EH (cell line): Measurements from ENCODE around the gene CNNM3.
"Not testable (repeated sequence)": the region's sequence is repeated elsewhere in the genome, so short reads cannot be mapped to it uniquely, and the experiment has no call there.

Experiments used
- DNase-seq: peaks from one replicate; pipeline ENCODE4 v3.0.0-alpha.2; 2015; ENCODE audit warnings: low read depth

The CNNM3 gene

GRCh38 chr2:96839293-96839874 lies 23.3 kb downstream of the CNNM3 start:
- DNase-seq = peak; percentile 47

DNA sequence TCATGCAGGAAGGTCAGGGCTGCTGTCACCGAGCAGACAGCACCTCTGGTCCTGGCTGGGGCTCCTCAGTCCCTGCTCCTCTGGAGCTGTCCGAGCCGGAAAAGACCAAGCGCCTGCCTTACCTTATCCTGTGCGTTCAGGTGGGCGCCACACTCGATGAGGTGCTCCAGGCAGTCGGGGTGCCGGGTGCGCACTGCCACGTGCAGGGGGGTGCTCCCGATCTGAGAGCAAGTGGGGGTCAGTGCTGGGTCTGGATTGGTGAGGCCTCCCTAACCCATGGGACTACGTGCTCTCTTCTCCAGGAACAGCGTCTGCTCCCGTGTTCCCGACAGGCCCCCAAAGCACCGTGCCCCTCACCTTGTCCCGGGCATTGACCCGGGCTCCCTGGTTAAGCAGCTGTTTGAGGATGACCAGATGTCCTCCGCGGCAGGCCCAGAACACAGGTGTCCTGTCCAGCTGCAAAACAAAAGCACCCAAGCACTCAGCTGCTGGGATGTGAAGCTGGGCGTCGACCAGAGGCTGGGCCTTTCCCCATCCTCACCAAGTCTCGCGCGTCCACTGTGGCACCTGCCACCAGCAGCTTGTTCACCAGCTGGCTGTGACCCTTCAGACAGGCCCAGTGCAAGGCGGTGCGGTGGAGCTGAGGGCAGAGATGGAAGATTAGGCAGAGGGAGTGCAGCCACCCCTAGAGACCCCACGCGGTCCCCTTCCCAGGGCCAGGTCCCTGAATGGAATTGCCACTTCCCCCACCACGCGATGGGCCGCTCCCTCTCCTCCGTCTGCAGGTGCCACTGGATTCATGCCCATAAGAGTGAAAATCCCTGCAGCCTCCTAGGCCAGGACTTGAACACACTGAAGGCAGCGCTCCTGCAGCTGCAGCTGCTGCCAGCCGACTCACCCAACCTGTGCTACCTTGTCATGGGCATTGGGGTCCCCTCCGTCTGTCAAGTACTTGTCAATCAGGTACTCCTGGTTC lies 24.1 kb downstream of the CNNM3 start:
- DNase-seq = no peak

DNA sequence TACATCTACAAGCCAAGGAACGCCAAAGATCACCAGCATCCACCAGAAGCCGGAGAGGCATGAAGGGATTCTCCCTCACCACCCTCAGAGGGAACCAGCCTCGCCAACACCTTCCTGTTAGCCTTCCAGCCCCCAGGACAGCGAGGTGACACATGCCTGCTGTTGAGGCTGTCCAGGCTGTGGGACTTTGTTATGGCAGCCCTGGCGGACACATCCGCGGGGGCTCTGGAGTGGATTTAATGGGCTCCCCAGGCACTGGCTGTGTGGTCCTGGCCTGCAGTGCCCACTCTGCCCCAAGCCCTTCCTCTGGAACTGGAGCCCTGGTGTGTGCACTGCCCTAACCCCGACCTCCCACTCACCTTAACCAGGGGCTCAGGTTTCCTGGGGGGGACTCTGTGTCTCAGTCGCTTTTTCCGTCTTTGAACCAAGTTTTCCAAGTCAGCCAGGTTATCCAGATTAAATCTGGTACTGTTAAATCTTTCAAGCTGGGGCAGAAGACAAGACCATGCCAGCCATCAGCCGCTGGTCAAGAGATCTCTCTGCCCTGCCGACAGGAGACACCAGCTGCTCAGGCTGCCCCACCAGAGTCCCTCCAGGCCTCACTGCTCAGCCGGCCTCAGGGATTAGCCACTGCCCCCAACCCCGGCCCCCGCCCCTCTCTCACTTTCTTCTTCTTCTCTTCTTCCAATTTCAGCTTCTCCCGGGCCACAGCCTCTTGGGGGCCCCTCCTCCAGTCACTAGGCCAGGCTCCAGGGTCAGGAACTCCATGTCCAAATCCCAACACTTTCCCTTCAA lies 25.8 kb downstream of the CNNM3 start:
- DNase-seq = no peak

DNA sequence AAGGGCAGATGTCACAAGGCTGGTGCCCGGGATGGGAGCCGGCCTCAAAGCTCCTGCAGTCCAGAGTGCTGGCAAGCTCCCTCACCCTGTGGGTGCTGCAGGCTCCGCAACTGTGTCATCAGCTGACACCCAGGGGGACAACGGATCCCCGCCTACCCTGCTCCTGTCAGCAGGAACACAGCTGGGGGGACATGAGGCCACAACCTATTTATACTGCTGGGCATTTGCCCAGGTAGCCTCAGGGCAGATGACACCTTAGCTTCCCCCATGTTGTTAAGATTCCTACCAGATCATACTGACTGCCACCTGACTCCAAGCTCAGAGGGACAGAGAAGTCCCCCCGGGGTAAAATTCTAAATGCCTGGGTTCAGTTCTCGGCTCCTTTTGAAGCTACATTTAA lies 26.5 kb downstream of the CNNM3 start:
- DNase-seq = no peak

GRCh38 chr2:96843538-96844268 lies 27.6 kb downstream of the CNNM3 start, which contains the start of gene ANKRD23:
TSS of gene ANKRD23 (minus strand) at chr2:96844021. CDS start at chr2:96843992, 29 bp downstream.
- no peak for DNase-seq

DNA sequence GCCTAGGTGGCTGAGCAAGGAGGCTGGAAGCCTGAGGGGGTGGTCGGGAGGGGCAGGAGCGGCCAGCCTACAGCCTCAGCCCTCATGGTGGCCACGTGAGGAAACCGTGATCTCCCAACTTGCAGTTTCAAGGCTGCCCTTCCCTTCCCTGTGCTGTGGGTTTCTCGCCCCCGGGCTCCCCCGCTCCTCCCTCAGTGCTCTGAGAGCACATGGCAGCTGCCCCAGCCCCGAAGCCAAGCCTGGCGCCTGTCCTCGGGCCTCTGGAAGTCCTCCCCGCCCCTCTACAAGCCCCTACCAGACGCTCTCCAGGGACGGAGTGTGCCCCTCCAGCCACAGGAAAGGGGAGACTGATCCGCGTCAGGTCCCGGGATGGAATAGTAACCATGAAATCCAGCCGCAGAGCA lies 28.3 kb downstream of the CNNM3 start:
- DNase-seq = no peak

DNA sequence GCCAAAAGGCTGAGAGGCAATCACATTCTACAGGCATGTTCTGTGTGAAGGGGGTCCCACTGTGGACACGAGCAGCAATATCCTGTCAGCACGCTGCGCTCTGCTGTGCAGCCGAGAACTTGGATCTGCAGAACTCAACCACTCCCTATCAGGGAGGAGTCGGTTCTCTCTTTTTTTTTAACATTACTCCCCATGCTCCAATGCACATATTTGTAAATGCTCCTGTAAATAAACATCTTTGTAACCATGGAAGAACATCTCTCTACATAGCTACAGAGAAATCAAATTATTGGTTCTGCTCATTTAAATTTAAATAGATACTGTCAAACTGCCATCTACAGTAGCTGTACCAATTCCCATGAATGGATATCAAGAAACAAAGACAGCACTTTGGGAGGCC lies 30.8 kb downstream of the CNNM3 start:
- DNase-seq = no peak

DNA sequence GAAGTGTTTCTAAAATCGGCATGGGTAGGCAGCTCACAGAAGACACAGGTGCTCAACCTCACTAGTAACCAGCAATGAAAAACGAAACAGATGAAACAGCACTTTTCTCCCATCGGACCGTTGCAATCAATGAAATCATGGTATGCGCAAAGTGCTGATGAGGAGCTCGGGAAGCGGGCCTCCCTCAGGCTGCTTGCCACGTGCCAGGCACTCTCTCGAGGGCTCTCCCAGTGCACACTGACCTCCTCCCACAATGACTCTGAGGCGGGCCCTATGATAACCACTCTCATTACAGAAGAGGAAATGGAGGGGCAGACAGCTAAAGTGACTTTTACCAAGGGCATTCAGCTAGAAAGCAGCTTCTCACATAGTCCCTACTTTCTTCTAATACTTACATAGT lies 31.5 kb downstream of the CNNM3 start:
- no peak for DNase-seq

DNA sequence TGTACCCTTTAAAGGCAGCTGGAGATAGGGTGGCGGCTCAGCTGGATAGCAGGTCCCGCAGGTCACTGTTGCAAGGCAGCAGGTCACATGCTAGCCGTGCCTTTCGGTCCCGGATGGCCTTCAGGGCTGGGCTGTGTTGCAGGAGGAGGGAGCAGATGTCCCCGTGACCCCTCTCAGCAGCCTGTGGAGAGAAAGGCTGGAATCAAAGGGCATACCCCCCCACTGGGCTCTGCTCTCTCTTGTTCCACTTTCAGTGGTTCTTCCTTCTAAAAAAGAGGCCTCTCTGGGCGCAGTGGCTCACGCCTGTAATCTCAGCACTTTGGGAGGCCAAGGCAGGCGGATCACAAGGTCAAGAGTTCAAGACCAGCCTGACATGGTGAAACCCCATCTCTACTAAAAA lies 32.2 kb downstream of the CNNM3 start:
- no peak for DNase-seq

DNA sequence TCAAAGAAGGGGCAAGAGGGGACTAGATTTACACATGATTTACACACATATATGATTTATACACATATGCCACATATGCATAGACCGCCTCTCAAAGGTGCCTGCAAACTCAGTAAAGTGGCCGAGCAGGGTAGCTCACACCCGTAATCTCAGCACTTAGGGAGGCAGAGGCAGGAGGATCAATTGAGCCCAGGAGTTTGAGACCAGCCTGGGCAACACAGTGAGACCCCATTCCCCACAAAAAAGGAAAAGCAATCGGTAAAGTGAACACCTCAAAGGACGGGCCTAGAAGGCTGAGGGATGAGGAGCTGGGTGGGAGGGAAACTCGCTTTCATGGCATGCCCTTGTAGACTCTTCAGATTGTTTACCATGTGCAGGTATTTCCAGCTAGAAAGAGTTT lies 36.6 kb downstream of the CNNM3 start:
- DNase-seq = no peak

- DNase-seq = no peak
These were observed 37.3 kb downstream of the CNNM3 start for GRCh38 chr2:96853321-96853720.

- DNase-seq = peak; percentile 41
These were observed 41.0 kb downstream of the CNNM3 start for GRCh38 chr2:96856776-96857666.

GRCh38 chr2:96857667-96858372 lies 41.8 kb downstream of the CNNM3 start, which contains the start of gene ANKRD39:
TSS of gene ANKRD39 (minus strand) at chr2:96858016. CDS start at chr2:96857987, 29 bp downstream.
- peak; percentile 98 for DNase-seq

DNA sequence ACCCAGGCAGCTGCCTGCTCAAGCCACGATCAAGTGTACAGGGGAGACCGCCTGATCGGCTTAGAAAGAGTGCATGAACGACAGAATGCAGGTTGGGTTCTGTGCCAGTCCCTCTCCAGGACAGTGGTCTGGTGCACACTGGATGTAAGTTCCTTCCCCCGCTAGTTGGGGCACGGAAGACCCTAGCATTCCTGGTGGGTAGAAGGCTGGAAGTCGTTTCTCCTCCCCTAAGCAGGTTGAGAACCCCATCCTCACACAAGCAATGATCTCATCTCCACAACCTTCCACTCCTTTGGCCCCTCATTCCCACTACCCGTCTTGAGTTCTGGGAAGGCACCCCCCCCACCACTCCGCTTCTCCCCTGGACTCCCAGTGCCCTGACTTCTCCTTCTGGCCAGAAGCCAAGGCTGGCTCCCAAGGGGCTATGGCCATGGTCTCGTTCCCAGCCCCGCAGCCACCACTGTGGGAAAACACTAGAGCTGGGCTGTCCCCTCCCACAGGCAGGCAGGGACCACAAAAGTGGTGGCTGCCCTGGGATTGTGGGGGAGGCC lies 43.1 kb downstream of the CNNM3 start:
- no peak for DNase-seq

GRCh38 chr2:96859681-96860064 lies 43.6 kb downstream of the CNNM3 start:
- DNase-seq = no peak

DNA sequence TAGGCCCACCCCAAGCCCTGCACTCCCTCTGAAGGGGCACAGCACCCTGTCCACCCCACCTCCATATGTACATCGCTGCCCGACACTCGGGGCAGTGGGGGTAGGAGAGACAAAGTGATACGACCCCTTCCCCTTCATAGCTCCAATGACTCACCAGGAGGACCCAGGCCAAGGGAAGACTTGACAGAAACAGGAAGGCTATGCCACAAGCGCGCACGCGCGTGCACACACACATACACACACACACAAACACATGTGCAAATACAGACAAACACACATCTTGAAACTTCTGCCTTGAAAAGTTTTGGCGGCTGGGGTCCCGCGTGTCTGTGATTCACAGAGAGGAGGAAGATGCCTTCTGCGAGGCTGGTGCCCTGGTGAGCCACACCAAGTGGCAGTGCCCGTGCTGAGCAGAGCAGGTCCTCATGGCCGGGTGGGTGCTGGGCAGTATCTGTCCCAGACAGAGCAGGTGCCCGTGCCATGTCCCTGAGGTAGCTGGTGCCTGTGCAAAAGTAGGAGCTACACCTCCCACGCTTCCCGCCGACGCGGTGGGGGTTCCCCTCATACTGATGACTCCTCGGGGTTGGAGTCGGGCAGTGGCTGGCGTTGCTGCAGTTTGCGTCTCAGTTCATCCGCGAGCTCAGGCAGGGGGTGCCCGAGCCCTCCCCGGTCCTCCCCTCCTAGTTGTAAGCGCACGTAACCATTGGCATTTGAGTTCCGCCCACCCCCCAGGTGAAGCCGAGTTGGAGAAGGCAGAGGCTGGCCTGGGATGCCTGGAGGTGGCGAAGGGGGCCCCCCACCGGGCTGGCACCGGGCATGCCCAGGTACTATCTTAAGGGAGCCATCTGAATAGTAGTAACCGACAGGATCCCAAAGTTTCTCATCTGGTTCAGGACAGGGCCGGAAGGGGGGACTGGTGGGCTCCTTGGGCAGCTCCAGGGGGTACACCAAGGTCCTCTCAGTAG lies 44.3 kb downstream of the CNNM3 start:
- DNase-seq = no peak

DNA sequence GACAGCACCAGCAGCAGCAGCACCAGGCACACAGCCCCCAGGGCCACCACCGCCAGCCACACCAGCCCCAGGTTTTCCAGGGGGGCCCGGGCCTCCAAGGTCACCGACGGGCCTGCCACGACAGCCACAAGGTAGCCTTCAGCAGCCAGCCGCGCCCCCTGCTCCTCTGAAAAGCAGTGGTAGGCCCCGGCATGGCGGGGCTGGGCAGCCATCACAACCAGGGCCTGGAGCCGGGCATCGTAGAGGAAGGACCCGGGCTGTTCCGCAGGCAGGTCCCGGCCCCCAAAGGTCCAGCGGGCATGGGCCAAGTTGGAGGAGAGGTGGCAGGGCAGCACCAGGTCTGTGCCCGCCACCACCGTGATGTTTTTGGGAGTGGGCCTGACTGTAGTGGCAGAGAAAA lies 45.0 kb downstream of the CNNM3 start:
- DNase-seq = no peak

GRCh38 chr2:96863056-96863455 lies 47.0 kb downstream of the CNNM3 start:
- not testable (repeated sequence) for DNase-seq
